Activated CD4-positive, alpha-beta T cell treated with anti-CD3 and anti-CD28 coated beads for 36 hours (primary cell): Measurements from ENCODE around the gene COL23A1. TPM values are rescaled to one million over a fixed set of nuclear protein-coding genes. Genes with fewer than 3 reads are reported as not detected.

Source experiments
- ATAC-seq: fragments of 200-7000 bp; cut with Tn5 transposase; one replicate; pipeline ENCODE4 v1.10.0; 2021; ENCODE audit warnings: mild to moderate bottlenecking, moderate library complexity
- CTCF ChIA-PET: fragments of 350-600 bp; sonication (Branson Sonifier 250); formaldehyde crosslinking; loops from one replicate; lab custom pipeline; 2021; ENCODE audit warnings: antibody characterized with exemption; lab: Charles Lee
- POLR2A ChIA-PET: fragments of 350-600 bp; sonication (Branson Sonifier 250); formaldehyde crosslinking; loops from one replicate; lab custom pipeline; 2021; ENCODE audit warnings: antibody characterized with exemption, inconsistent platforms; lab: Charles Lee
- DNase-seq: peaks from one replicate; pipeline ENCODE4 v3.0.0-alpha.2; 2020
- H3K27ac Mint-ChIP-seq: one replicate; pipeline ENCODE4 v1.8.0; 2021; ENCODE audit warnings: mixed read lengths
- H3K27me3 Mint-ChIP-seq: one replicate; pipeline ENCODE4 v1.8.0; 2021; ENCODE audit warnings: mixed read lengths
- H3K36me3 Mint-ChIP-seq: one replicate; pipeline ENCODE4 v1.8.0; 2021; ENCODE audit warnings: low read depth, mixed read lengths
- H3K4me1 Mint-ChIP-seq: one replicate; pipeline ENCODE4 v1.8.0; 2021; ENCODE audit warnings: mixed read lengths
- H3K4me3 Mint-ChIP-seq: one replicate; pipeline ENCODE4 v1.8.0; 2021; ENCODE audit warnings: mild to moderate bottlenecking, moderate library complexity, mixed read lengths
- H3K9me3 Mint-ChIP-seq: one replicate; pipeline ENCODE4 v1.8.0; 2021; ENCODE audit warnings: low read depth, mixed read lengths
- intact Hi-C, 2 experiments: fragments of 100-400 bp; cut with DNase I in 1 of 2; cut with micrococcal nuclease in 1 of 2; formaldehyde crosslinking; loops; one replicate each; pipeline versions ENCODE4 v1.14.2 to v1.15.1; 2022 to 2024; cut with DNase I, micrococcal nuclease
- total RNA-seq, 2 experiments: library from RNA; stranded (reverse); gene quantifications; one replicate each; pipeline ENCODE4 v1.2.3, GENCODE V29; 2021

The COL23A1 gene
- total RNA-seq, 2 experiments from 2014 or later = not detected

- H3K9me3 Mint-ChIP-seq = peaks cover 11% of the 10 kb centered on the region
- H3K27me3 Mint-ChIP-seq = peaks cover 5% of the 10 kb centered on the region
- no peak for DNase-seq
- no peaks in the 10 kb centered on the region for H3K4me1 Mint-ChIP-seq
- no peaks in the 10 kb centered on the region for H3K36me3 Mint-ChIP-seq
- POLR2A ChIA-PET = no interaction called here
- ATAC-seq = no peak
- intact Hi-C loops = no loop called here
- no peak overlapping the region for H3K4me3 Mint-ChIP-seq
- CTCF ChIA-PET = interaction anchor here (0.8 kb wide), 1 partner anchor 118 kb away, joined by 4 read pairs; no protein-coding TSS in a partner anchor
- H3K27ac Mint-ChIP-seq = no peak overlapping the region
Observed at GRCh38 chr5:178404987-178405386, 185.2 kb downstream of the COL23A1 start.

- no peak overlapping the region for H3K4me3 Mint-ChIP-seq
- peaks cover 5% of the 10 kb centered on the region for H3K27me3 Mint-ChIP-seq
- no peak overlapping the region for H3K27ac Mint-ChIP-seq
- ChIA-PET CTCF (interaction anchor here (0.8 kb wide), 1 partner anchor 117 kb away, joined by 4 read pairs; no protein-coding TSS in a partner anchor), POLR2A (no interaction called here)
- peaks cover 11% of the 10 kb centered on the region for H3K9me3 Mint-ChIP-seq
- H3K4me1 Mint-ChIP-seq = no peaks in the 10 kb centered on the region
- no peaks in the 10 kb centered on the region for H3K36me3 Mint-ChIP-seq
- ATAC-seq = no peak
- intact Hi-C loops = no loop called here
- DNase-seq = no peak
Observed at GRCh38 chr5:178403956-178404600, 186.1 kb downstream of the COL23A1 start.

- no peaks in the 10 kb centered on the region for H3K36me3 Mint-ChIP-seq
- peaks cover 11% of the 10 kb centered on the region for H3K9me3 Mint-ChIP-seq
- no peaks in the 10 kb centered on the region for H3K4me1 Mint-ChIP-seq
- H3K27me3 Mint-ChIP-seq = peaks cover 5% of the 10 kb centered on the region
- ChIA-PET CTCF (no interaction called here), POLR2A (no interaction called here)
- H3K4me3 Mint-ChIP-seq = no peak overlapping the region
- no peak overlapping the region for H3K27ac Mint-ChIP-seq
- DNase-seq (no peak), ATAC-seq (no peak)
- intact Hi-C loops = no loop called here
Observed at GRCh38 chr5:178403351-178403750, 186.8 kb downstream of the COL23A1 start.

GRCh38 chr5:178399701-178400095 lies 190.5 kb downstream of the COL23A1 start:
- DNase-seq = no peak
- intact Hi-C loops = no loop called here
- no peaks in the 10 kb centered on the region for H3K9me3 Mint-ChIP-seq

GRCh38 chr5:178398901-178399700 lies 191.1 kb downstream of the COL23A1 start:
- no peak overlapping the region for H3K27ac Mint-ChIP-seq
- H3K4me1 Mint-ChIP-seq = no peaks in the 10 kb centered on the region
- H3K9me3 Mint-ChIP-seq = no peaks in the 10 kb centered on the region
- H3K36me3 Mint-ChIP-seq = no peaks in the 10 kb centered on the region
- intact Hi-C loops = no loop called here
- ChIA-PET POLR2A (no interaction called here), CTCF (interaction anchor here (1.1 kb wide), 1 partner anchor 18 kb away, joined by 3 read pairs; no protein-coding TSS in a partner anchor)
- peaks cover 2% of the 10 kb centered on the region for H3K27me3 Mint-ChIP-seq
- no peak for DNase-seq
- ATAC-seq = no peak
- H3K4me3 Mint-ChIP-seq = no peak overlapping the region

More at GRCh38 chr5:178399701-178400095, 190.5 kb downstream of the COL23A1 start:
- Mint-ChIP-seq H3K36me3 (no peaks in the 10 kb centered on the region), H3K4me1 (no peaks in the 10 kb centered on the region), H3K27ac (no peak overlapping the region), H3K27me3 (peaks cover 2% of the 10 kb centered on the region), H3K4me3 (no peak overlapping the region)
- CTCF ChIA-PET = no interaction called here
- no peak for ATAC-seq
- POLR2A ChIA-PET = no interaction called here

GRCh38 chr5:178396796-178397720 lies 193.1 kb downstream of the COL23A1 start:
- Mint-ChIP-seq H3K27me3 (peaks cover 2% of the 10 kb centered on the region), H3K9me3 (no peaks in the 10 kb centered on the region), H3K4me1 (no peaks in the 10 kb centered on the region), H3K36me3 (no peaks in the 10 kb centered on the region), H3K4me3 (no peak overlapping the region), H3K27ac (no peak overlapping the region)
- DNase-seq = no peak
- CTCF ChIA-PET = no interaction called here
- intact Hi-C loops = no loop called here
- POLR2A ChIA-PET = no interaction called here
- ATAC-seq = no peak

GRCh38 chr5:178394074-178394473 lies 196.1 kb downstream of the COL23A1 start:
- Mint-ChIP-seq H3K4me3 (no peak overlapping the region), H3K36me3 (no peaks in the 10 kb centered on the region), H3K27ac (no peak overlapping the region), H3K4me1 (no peaks in the 10 kb centered on the region), H3K27me3 (peaks cover 2% of the 10 kb centered on the region), H3K9me3 (no peaks in the 10 kb centered on the region)
- DNase-seq (no peak), ATAC-seq (no peak)
- intact Hi-C loops = no loop called here
- ChIA-PET CTCF (interaction anchor here (0.6 kb wide), 1 partner anchor 791 kb away, joined by 4 read pairs; no protein-coding TSS in a partner anchor), POLR2A (no interaction called here)

- Mint-ChIP-seq H3K36me3 (no peaks in the 10 kb centered on the region), H3K27me3 (peaks cover 1% of the 10 kb centered on the region), H3K4me3 (no peak overlapping the region), H3K27ac (no peak overlapping the region), H3K4me1 (no peaks in the 10 kb centered on the region), H3K9me3 (no peaks in the 10 kb centered on the region)
- no peak for DNase-seq
- intact Hi-C loops = no loop called here
- ChIA-PET CTCF (no interaction called here), POLR2A (no interaction called here)
- no peak for ATAC-seq
Observed at GRCh38 chr5:178392931-178393394, 197.2 kb downstream of the COL23A1 start.

- Mint-ChIP-seq H3K27ac (no peak overlapping the region), H3K4me3 (no peak overlapping the region), H3K9me3 (no peaks in the 10 kb centered on the region), H3K36me3 (no peaks in the 10 kb centered on the region), H3K4me1 (no peaks in the 10 kb centered on the region), H3K27me3 (no peaks in the 10 kb centered on the region)
- intact Hi-C loops = no loop called here
- POLR2A ChIA-PET = no interaction called here
- CTCF ChIA-PET = no interaction called here
- ATAC-seq (no peak), DNase-seq (no peak)
Observed at GRCh38 chr5:178392386-178392785, 197.8 kb downstream of the COL23A1 start.

GRCh38 chr5:178391480-178391879 lies 198.7 kb downstream of the COL23A1 start:
- ChIA-PET POLR2A (no interaction called here), CTCF (no interaction called here)
- Mint-ChIP-seq H3K9me3 (no peaks in the 10 kb centered on the region), H3K4me1 (no peaks in the 10 kb centered on the region), H3K36me3 (no peaks in the 10 kb centered on the region), H3K4me3 (no peak overlapping the region), H3K27me3 (peaks cover 2% of the 10 kb centered on the region), H3K27ac (no peak overlapping the region)
- ATAC-seq = no peak
- no peak for DNase-seq
- intact Hi-C loops = no loop called here

GRCh38 chr5:178389796-178390195 lies 200.4 kb downstream of the COL23A1 start:
- no peak for ATAC-seq
- intact Hi-C loops = no loop called here
- Mint-ChIP-seq H3K27me3 (peaks cover 2% of the 10 kb centered on the region), H3K9me3 (no peaks in the 10 kb centered on the region), H3K4me3 (no peak overlapping the region), H3K36me3 (no peaks in the 10 kb centered on the region), H3K27ac (no peak overlapping the region), H3K4me1 (no peaks in the 10 kb centered on the region)
- ChIA-PET CTCF (interaction anchor here (0.7 kb wide), 1 partner anchor 107 kb away, joined by 3 read pairs; no protein-coding TSS in a partner anchor), POLR2A (no interaction called here)
- no peak for DNase-seq
